GM12892 (cell line): ENCODE results near the gene H6PD.

ENCODE experiments used
- POLR2A ChIP-seq: IDR thresholded peaks from 2 replicates; pipeline ENCODE4 v1.6.1; 2011; ENCODE audit warnings: low read depth, low read length, control low read depth
- TAF1 ChIP-seq: IDR thresholded peaks from 2 replicates; pipeline ENCODE4 v1.6.1; 2011; ENCODE audit warnings: low read depth, mild to moderate bottlenecking, control low read depth, low read length, borderline replicate concordance

- TF ChIP-seq POLR2A (no peak), TAF1 (no peak)
Observed at GRCh38 chr1:9235096-9235459, 504 bp downstream of the H6PD start.
